Cardiac septum (tissue), 1 donor: ENCODE results near the gene SBDS. TPM values are rescaled to one million over a fixed set of nuclear protein-coding genes. Genes with fewer than 3 reads are reported as not detected.
"Not testable (repeated sequence)": the region's sequence is repeated elsewhere in the genome, so short reads cannot be mapped to it uniquely, and the experiment has no call there.

Experiments
- DNase-seq: peaks from one replicate; pipeline ENCODE4 v3.0.0-alpha.2; 2020; ENCODE audit warnings: low spot score
- intact Hi-C: fragments of 100-400 bp; cut with DNase I; formaldehyde crosslinking; loops from one replicate; pipeline ENCODE4 v1.14.0; 2022
- total RNA-seq: library from RNA; stranded (reverse); fragmentation: NEBNext Ultra II Directional; extraction: Animal tissue kit (Norgen Biotek cat#: 25700); gene quantifications from one replicate; pipeline ENCODE4 v1.2.1, GENCODE V29; 2021
- donor health status: DM: no; HTN: no; CAD: no.

SBDS gene
- total RNA-seq, 1 donor from 2014 or later: 242 TPM

GRCh38 chr7:67000601-67001258, 5.3 kb upstream of the SBDS start:
- DNase-seq, intact Hi-C loops: not testable (repeated sequence)

GRCh38 chr7:66996444-66997191, 1.2 kb upstream of the SBDS start, which contains the start of gene TYW1:
TYW1 (plus strand) TSS chr7:66996833; CDS start chr7:66996979, 146 bp downstream.
- DNase-seq: peak; percentile 99

GRCh38 chr7:66994691-66995049, 716 bp downstream of the SBDS start:
- DNase-seq: not testable (repeated sequence)
- intact Hi-C loops: loop anchor here (5.0 to 10.0 kb wide), 3 partner anchors 72 to 430 kb away; partner anchors contain the start of genes RABGEF1 and TMEM248

More at GRCh38 chr7:66996444-66997191, 1.2 kb upstream of the SBDS start, which contains the start of gene TYW1:
- intact Hi-C loops: loop anchor here (10.0 kb wide), 2 partner anchors 252 to 432 kb away; partner anchors contain the start of gene RABGEF1

GRCh38 chr7:66994051-66994450, 1.3 kb downstream of the SBDS start:
- intact Hi-C loops: loop anchor here (5.0 to 10.0 kb wide), 3 partner anchors 72 to 429 kb away; partner anchors contain the start of genes RABGEF1 and TMEM248

GRCh38 chr7:66989552-66989951, 5.8 kb downstream of the SBDS start:
- intact Hi-C loops, DNase-seq: not testable (repeated sequence)

More at GRCh38 chr7:66994051-66994450, 1.3 kb downstream of the SBDS start:
- not testable (repeated sequence) for DNase-seq

- intact Hi-C loops, DNase-seq: not testable (repeated sequence)
Observed at GRCh38 chr7:66980336-66980735, 15.1 kb downstream of the SBDS start.

GRCh38 chr7:66979013-66979412, 16.4 kb downstream of the SBDS start:
- DNase-seq, intact Hi-C loops: not testable (repeated sequence)

- DNase-seq, intact Hi-C loops: not testable (repeated sequence)
Observed at GRCh38 chr7:66978312-66978711, 17.1 kb downstream of the SBDS start.

- intact Hi-C loops: no loop called here
- DNase-seq: no peak
Observed at GRCh38 chr7:66974986-66975590, 20.3 kb downstream of the SBDS start.

- intact Hi-C loops: no loop called here
- DNase-seq: no peak
Observed at GRCh38 chr7:66970310-66970709, 25.1 kb downstream of the SBDS start.

GRCh38 chr7:66969001-66969400, 26.4 kb downstream of the SBDS start:
- DNase-seq, intact Hi-C loops: not testable (repeated sequence)

- intact Hi-C loops: no loop called here
- no peak for DNase-seq
Observed at GRCh38 chr7:66967029-66967428, 28.4 kb downstream of the SBDS start.

- DNase-seq: no peak
- intact Hi-C loops: no loop called here
Observed at GRCh38 chr7:66964411-66964810, 31.0 kb downstream of the SBDS start.

GRCh38 chr7:66961096-66961495, 34.3 kb downstream of the SBDS start:
- DNase-seq: no peak
- intact Hi-C loops: no loop called here

- intact Hi-C loops: no loop called here
- no peak for DNase-seq
Observed at GRCh38 chr7:66960192-66960591, 35.2 kb downstream of the SBDS start.

GRCh38 chr7:66958538-66959350, 36.6 kb downstream of the SBDS start:
- intact Hi-C loops: no loop called here

GRCh38 chr7:66957595-66958290, 37.6 kb downstream of the SBDS start:
- DNase-seq: no peak
- intact Hi-C loops: no loop called here

More at GRCh38 chr7:66958538-66959350, 36.6 kb downstream of the SBDS start:
- no peak for DNase-seq

- DNase-seq: no peak
- intact Hi-C loops: no loop called here
Observed at GRCh38 chr7:66953044-66953427, 42.4 kb downstream of the SBDS start.
